Activated naive CD8-positive, alpha-beta T cell treated with anti-CD3 and anti-CD28 coated beads, Interleukin-2, amount 50 U/mL, for 16 hours (primary cell): Measurements from ENCODE around the gene PLEKHA7.
"Not testable (repeated sequence)": the region's sequence is repeated elsewhere in the genome, so short reads cannot be mapped to it uniquely, and the experiment has no call there.

Experiments
- DNase-seq: peaks from one replicate; pipeline ENCODE4 v3.0.0-alpha.2; 2020; ENCODE audit warnings: low read depth, low spot score

Gene PLEKHA7

DNA sequence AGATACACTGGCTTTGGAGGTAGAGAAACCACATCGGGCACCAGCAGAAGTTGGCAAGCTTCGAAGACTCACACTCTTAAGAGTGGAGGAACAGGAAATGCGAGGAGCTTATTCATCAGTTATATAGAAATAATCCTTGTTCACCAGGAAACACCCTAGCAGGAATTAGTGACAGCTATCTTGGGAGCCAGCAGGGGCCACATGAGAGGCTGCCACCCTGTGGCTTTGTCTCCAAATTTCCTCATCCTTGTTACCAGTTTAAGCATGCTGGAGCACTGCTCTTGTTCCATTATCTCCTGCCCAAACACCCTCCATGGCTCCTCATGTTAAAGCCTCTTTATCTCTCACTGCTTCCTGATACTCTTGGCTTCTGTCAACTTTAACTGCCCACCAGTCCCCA lies 131.0 kb downstream of the PLEKHA7 start:
- no peak for DNase-seq

DNA sequence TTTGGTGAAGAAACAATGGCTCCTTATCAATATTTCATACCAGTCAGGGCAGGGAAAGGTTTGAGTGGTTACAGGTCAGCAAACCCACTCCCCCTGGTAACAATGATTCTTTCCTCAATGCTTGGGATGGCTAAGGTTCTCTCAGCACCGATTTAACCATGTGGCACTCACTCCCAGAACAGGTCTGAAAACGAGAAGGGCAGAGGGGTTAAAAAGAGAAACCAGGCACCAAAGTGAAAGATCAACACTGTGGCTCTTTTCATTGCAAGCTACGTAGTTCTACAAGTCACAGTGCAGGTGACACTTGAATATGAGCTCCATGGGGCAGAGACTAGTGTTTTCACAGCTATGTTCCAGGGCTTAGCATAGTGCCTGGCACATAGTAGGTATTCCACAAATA lies 132.4 kb downstream of the PLEKHA7 start:
- no peak for DNase-seq

DNA sequence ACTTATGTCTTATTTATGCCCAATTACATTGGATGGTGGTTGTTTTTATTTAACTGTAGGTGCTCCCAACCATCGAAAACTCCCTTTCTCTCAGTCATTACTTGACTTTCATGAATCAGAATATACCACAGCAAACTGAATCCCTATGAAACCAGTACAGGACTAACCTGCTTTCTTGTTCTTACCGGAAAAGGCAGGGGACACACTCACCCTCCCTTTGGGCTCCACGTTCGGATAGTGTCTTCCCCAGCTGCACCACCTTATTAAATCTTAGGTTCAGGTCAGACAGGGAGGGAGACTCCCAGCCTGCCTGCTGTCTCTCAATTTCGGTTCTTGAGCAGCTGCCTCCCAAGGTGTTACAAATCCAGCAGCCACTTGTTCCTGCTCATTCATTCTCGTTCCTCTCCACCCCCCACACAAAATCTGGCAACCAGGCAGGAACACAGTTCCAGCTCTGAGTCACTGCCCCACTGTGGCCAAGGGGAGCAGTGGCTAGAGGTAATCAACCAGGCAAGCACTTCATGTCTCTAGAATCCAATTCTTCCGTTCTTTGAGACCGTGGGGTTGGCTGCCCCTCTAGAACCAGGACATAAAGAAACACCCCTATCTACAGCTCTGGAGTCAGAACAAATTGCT lies 133.0 kb downstream of the PLEKHA7 start:
- DNase-seq, result no peak

DNA sequence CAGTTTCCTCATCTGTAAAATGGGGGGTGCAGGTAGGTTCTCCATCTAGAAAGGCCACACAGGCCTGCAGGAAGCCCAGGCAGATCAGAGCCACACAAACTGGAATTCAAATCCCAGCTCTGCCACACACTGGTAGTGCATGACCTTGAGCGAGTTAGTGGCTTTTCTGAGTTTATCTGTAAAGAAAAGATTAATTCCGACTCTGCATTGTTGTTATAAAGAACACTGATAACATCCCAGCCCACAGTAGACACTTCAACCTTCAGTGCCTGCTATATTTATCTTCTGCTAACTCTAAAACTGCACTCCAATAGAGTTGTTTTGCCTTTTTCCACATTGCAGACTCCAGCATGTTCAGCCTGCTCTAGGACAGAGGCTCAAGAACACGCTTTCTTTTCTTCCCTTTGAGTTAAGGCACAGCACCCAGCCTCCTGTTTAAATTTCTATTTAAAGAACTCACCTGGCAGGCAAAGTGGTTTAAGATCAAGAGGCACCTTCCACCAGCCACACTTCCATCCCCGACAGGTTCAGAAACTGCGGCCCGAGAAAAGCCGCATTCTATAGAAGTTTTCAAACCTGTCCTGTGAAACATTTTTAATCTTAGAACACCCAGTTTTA lies 133.9 kb downstream of the PLEKHA7 start:
- DNase-seq, result no peak

DNA sequence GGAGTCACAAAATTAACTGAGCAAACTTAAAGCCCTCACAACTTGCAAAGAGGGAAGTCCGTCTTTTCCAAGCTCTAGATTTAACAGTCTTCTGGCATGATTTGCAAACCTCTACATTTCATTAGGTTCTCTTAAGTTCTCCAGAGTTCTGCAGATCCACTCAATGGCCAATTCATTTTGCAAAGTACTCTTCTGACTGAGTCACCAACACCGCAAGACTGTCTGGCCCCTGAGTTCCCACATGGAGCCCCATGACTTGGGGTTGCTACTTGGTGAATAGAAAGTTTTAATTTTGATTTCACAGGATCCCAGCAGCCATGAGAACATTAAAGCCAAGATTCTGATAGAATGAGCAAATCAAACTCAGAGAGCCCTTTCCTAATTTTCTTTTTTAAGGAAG lies 134.5 kb downstream of the PLEKHA7 start:
- no peak for DNase-seq

DNA sequence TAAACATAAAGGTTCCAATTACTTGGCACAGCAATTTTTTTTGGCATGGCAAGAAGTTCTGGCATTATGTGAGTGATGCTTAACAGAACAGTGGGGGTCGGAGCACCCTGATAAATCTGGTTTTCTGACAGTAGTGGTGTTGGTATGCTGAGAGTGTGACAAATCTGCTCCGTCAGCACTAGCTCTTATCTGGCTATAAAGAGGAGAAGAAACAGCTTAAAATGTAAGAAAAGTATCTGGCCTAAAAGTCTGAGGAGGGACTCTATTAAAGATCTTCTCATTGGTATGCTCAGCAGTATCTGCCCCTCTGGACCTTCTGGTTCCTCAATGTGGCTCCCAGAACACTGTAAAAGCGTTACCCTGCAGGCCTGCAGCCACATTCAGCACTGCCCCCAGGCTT lies 137.4 kb downstream of the PLEKHA7 start:
- DNase-seq, result no peak

DNA sequence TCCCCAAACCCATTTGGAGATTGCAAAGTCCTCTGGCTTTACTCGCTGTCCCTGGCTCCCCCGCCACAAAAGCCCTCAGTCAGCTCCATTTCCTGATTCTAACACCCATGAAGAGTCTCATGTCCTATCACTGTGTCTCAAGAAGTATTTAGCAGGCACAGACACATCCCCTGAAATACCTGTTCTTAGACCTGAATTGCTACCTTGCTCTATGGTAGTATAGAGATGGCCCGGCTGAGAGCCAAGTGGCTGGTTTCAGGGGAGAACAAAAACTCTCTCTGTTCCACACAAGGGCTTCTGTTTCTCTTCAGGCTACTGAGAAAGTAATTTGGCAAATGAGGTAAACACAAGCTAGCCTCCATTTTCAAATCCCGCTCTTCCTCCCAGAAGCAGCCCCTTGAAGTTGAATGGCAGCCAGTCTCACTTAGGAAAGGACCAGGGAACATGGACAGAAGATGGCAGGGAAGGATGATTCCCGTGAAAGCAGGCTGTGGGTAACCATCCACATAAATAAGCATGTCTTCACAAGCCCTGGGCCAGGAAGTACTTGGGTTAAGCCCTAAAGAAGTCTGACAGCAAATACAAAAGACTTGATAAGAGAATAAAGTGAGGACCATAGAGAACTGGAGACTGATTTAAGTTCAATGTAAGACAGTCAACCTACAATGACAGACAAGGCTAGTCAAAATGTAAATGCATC lies 138.0 kb downstream of the PLEKHA7 start:
- no peak for DNase-seq

DNA sequence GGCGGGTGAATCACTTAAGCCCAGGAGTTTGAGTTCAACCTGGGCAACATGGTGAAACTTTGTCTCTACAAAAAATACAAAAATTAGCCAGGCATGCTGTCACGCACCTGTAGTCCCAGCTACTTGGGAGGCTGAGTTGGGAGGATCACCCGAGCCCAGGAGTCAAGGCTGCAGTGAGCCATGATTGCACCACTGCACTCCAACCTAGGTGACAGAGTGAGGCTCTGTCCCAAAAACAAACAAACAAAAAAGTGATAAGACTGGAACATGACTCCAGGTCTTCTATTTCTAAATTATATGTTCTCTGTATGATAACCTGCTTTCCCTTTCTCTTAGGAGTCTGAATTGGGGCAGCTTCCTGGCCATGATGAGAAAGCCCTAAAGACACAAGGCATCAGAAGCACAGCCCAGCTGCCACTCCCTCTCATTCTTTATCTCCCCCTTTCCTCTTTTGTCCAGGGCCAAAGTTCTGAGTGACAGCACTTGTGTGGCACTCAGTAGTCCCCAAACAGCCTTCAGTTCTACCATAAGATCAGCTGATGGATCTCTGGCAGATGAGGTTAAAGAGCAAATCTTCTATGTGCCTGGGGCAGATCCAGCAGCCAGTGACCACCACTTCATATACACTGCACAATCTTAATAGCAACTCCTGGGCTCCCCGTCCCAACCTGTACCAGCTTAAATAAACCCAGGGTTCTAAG lies 139.8 kb downstream of the PLEKHA7 start:
- no peak for DNase-seq

DNA sequence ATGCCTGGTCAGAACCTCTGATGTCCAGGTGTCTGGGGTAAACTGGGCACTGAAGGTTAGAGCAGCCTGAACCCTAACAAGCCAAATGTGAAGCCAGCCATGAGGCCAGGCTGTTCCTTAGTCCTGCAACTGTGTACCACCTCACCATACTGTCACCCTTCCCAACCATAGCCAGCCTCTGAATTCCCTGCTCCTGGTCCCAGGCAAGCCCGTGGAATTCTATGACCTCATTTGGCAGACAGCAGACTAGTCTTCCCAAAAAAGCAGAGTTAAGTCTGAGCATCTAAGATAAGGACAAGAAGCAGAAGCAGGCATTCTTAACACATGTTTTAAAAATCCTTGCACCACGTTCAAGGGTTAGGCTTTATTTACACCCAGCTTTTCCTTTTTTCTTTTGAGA lies 140.9 kb downstream of the PLEKHA7 start:
- DNase-seq, result no peak

DNA sequence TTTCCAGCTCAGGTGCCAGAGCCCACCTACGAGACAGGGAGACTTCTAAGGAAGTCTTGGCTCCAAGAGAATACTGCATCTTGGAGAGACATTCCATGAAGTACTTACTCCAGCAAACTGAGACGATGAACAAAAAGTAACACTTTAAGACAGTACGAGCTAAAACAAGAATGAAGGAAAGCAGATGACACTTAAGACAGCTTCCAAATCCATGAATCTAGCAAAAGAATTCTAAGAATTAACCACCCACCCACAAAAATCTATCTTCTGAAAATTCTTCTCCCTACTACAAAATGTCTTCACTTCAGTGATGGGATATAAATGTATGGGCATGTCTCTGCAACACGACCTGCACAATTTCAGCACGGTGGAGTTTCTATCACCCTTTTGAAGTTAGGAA lies 142.8 kb downstream of the PLEKHA7 start:
- no peak for DNase-seq

DNA sequence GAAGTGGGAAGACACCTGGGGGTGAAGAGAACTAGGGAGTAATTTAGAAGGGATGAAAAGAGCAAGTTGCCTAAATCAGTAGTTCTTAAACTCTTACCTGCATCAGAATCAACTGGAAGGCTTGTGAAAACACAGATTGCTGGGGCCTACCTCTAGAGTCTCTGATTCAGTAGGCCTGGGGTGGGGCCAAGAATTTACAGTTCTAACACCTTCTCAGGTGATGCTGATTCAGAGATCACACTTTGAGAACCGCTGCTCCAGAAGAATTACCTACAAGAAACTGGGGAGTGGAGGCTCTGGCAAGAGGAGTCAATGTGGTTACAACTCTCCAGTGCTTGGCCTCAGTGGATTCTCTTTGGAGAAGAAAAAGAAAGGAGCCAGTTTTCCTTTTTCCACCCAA lies 147.1 kb downstream of the PLEKHA7 start:
- DNase-seq, result no peak

DNA sequence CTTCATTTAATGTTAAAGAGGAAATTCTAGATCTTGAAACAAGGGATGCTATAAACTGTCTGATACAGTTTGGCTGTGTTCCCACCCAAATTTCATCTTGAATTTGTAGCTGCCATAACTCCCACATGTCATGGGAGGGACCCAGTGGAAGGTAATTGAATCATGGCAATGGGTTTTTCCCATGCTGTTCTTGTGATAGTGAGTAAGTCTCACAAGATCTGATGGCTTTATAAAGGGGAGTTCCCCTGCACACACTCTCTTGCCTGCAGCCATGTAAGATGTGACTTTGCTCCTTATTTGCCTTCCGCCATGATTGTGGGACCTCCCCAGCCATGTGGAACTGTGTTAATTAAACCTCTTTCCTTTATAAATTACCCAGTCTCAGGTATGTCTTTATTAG lies 149.8 kb downstream of the PLEKHA7 start:
- DNase-seq, result not testable (repeated sequence)

DNA sequence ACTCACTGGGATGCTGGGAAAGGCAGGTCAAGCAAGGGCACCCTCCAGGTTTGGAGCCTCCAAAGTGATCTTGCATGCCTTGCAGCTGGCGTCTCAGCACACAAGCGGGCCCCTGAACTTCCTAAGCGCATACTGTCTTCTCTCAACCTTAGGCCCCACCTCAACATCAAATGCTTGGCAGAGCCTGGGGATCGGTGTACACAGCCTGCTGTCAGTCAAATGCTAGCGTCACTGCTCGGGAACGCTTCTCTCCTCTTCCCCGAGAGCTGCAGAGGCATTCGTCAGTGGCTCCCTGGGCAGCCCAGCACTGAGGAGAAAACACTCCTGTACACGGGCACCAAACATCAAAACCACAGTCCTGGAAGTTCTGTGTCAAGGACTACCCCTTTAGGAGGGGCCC lies 150.8 kb downstream of the PLEKHA7 start:
- DNase-seq, result no peak

DNA sequence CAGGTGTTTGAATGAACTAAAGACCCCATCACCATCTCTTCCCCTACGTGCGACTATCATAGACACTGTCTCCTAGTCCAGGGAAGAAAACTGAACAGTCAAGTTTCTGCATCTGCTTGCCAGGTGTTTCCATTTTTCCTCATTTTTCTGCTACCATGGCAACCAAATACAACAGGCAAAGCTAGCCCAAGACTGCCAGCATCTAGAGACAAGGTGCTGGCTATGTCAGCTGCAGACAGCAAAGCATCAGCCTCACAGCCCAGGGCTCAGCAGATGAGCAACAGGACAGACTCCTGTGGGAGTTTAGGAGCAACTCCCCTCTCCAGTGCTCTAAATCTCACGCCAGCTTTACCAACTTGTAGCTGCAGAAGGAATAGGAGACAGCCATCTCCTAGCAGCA lies 151.5 kb downstream of the PLEKHA7 start:
- no peak for DNase-seq

DNA sequence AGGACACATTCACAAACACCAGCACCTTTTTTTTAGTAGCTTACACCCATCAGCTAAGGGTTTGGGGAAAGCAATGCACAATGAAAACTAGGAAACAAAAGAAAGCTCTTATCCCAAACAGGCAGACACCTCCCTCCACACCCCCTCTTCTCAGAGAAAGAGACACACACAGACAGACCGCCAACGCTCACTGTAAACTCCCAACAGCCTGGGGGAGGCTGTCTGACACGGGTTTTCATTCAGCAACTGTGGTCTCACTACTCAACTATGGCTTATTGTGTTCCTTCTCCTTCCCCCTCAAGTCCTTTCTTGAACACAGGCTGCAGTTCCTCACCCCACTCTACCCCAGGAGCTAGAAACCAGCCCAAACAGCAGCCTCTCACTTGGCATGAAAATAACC lies 152.4 kb downstream of the PLEKHA7 start:
- no peak for DNase-seq

DNA sequence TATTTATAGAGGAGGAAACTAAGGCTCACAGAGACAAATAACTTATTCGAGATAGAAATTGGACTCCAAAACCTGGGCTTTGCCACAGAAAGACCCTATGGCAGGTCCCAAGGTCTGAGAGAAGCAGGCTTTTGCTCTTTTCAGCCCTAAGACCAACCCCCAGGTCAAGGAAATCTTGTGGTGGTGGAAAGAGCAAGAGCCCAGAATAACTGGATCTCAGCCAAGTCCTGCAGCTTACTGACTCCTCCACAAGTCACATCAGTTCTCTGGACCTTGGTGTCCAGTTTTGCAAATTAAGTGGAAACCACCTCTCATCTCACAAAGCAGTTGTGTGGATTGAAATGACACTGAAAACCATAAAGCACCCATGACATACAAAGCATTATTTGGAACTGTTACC lies 153.6 kb downstream of the PLEKHA7 start:
- no peak for DNase-seq

DNA sequence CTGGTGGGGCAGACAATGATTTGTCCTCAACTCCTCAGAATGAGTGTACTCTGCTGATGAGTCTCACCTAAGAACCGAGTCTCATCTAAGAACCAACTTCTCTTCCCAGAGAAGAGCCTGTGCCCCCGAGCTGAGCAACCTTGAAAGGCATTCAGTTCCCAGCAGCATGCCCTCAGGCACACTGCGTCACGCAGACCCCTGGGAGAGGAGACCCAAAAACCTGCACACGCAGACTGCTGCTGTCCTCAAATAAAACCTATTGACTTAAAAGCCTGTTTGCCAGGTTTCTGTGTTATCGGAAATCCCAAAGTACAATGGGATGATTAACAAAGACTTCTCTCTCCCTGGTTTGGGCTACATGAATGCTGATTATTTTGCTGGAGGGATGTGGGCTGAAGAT lies 154.6 kb downstream of the PLEKHA7 start:
- DNase-seq, result no peak

DNA sequence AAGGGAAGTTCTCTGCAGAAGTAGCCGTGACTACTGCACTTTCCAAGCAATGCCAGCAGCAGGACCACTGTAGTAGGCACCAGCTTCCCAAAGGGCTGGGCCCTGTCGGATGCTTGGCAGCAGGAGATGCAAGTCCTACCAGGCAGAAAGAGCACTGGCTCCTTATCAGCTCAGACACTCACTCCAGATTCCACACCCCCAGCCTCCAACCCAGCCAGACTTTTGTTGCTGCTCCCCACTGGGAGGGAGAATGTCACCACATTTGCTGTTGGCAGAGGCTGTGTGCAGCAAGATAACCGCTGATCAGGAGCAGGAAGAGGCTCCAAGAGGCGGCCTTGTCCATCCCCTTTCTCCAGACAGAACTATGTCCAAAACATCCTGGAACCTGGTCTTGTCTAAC lies 157.0 kb downstream of the PLEKHA7 start:
- DNase-seq, result no peak

DNA sequence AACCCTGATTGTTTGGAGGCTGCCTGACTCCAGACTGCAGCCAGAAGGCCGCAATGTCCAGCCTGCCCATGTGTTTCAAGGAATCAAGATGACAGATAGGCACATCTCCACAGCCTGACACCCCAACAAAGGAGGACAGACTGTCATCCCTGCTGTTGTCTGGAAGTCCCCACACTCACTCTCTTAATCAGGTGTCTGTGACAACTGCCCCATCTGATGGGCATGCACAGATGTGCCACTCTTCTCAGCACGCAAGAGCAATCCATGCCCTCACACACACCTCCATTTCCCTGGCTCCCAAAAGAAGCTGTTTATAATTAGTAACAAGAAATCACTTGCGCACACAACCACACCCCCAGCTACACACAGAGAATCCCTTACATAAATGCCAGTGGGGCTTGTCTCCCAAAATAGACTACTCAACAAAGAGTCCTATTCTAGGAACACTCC lies 158.2 kb downstream of the PLEKHA7 start:
- DNase-seq, result no peak

DNA sequence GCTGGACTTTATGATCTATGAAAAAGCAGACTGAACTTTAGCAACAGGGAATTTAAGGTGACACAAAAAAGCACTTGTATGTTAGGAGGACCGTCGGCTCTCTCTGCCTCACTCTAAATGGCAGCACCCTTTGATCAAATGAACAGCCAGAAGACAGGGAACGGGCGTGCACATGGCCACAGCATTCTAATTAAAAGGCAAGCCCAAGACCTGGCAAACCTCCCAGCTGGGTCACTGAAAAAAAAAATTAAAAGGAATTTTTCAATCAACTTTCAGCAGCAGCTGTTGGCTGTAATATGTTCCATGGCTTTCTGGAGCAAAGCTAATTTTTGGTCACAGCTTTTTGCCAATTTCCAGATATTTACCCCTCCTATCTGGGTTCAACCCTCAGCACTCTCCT lies 159.2 kb downstream of the PLEKHA7 start:
- no peak for DNase-seq

DNA sequence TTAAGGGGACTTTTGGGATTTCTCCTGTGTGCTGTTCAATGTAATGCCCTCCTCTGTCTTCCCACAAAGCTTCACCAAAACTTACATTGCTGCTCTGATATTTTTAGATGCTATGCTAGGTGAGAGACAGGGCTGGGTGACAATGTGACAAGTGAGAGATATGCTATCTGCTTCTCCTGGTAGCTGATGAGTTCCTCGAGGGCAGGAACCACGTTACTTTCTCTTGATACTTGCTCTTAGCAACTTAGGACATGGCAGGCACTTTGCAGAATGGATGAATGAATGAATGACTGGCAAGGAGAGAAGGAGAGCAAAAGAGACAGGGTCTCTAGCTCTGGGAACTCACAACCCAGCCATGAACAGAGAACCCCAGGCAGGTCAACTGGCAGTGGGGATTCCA lies 160.4 kb downstream of the PLEKHA7 start:
- no peak for DNase-seq

DNA sequence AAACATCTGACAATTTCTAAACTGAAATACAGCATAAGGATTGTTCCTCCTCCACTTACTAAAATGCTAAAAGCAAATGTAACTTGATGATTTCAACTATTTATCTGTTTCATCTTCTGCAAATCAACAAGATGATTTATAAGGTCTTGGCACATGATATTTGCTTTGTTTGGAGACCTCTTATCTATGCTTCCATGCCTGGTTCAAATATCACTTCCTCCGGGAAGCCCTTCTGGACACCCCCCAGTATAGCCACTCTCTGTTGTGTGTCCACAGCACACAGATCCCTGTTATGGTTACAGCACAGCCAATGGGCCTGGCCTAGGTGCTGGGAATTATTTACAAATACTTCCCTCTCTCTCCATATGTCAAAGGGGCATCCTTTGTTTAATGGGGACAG lies 160.9 kb downstream of the PLEKHA7 start:
- no peak for DNase-seq

DNA sequence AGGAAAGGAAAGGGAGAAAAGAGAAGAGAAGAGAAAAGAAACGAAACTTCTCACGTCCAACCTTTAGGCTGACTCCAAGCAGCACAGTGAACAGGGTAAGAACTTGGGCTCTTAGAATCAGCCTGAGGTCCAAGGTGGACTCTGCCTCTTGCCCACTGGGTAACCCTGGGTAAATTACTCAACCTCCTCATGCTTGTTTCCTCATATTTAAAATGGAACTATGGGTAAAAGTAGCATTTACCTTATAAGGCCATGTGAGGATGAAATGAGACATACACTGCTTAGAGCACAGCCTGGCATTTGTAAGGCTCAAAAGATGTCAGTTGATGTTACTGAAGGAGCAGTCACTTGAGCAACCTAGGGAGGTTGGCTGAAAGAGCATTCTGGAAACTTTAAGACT lies 167.9 kb downstream of the PLEKHA7 start:
- DNase-seq, result no peak
